ENCODE results near the gene MPND.
A peak's percentile ranks its signal among the peaks of the same experiment; 100 is the strongest.

Gene MPND

GRCh38 chr19:4368128-4368820, 24.9 kb downstream of the MPND start:
- peak; percentile 19 for DNase-seq

GRCh38 chr19:4369109-4369887, 25.9 kb downstream of the MPND start:
- peak; percentile 86 for DNase-seq

- peak; percentile 78 for DNase-seq
Observed at GRCh38 chr19:4369888-4370260, 26.5 kb downstream of the MPND start.

- no peak for DNase-seq
Observed at GRCh38 chr19:4370418-4371041, 27.2 kb downstream of the MPND start.

GRCh38 chr19:4371247-4372164, 28.1 kb downstream of the MPND start:
- DNase-seq, result no peak

GRCh38 chr19:4372165-4373012, 29.0 kb downstream of the MPND start:
- no peak for DNase-seq

GRCh38 chr19:4373013-4373367, 29.6 kb downstream of the MPND start:
- DNase-seq, result no peak

- DNase-seq, result no peak
Observed at GRCh38 chr19:4373601-4374497, 30.5 kb downstream of the MPND start.

GRCh38 chr19:4374498-4375163, 31.3 kb downstream of the MPND start:
- DNase-seq, result no peak

- DNase-seq, result no peak
Observed at GRCh38 chr19:4375164-4376027, 32.0 kb downstream of the MPND start.

GRCh38 chr19:4376028-4376670, 32.8 kb downstream of the MPND start:
- DNase-seq, result no peak

GRCh38 chr19:4376671-4376990, 33.3 kb downstream of the MPND start:
- DNase-seq, result no peak

- no peak for DNase-seq
Observed at GRCh38 chr19:4376991-4377781, 33.8 kb downstream of the MPND start.

GRCh38 chr19:4378886-4379285, 35.5 kb downstream of the MPND start:
- DNase-seq, result no peak

GRCh38 chr19:4379383-4380253, 36.3 kb downstream of the MPND start:
- DNase-seq, result peak; percentile 26

GRCh38 chr19:4380254-4380727, 36.9 kb downstream of the MPND start:
- peak; percentile 64 for DNase-seq
